ENCODE measurements around the gene GCSH.

GCSH gene

DNA sequence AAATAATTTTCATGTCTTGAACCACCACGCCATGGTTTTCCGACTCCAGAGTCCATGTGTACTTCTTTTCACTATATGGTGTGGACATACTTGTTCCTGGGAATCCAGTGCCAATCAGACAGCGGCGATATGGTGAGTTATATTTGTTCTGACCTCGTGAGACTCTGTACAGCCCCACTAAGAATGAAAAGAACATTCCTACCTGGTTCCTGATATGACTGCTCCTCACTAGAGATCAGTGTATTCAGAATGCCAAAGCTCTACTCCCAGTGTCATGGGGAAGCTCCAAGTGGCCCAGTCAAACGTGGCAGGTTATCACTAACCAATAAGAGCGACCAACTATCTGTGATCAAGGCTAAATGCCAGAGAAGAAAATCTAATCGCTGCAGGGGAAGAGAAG lies 25.2 kb downstream of the GCSH start:
- DNase-seq (ENCODE audit: low read depth), result no peak
- TF ChIP-seq, protein P1, sequence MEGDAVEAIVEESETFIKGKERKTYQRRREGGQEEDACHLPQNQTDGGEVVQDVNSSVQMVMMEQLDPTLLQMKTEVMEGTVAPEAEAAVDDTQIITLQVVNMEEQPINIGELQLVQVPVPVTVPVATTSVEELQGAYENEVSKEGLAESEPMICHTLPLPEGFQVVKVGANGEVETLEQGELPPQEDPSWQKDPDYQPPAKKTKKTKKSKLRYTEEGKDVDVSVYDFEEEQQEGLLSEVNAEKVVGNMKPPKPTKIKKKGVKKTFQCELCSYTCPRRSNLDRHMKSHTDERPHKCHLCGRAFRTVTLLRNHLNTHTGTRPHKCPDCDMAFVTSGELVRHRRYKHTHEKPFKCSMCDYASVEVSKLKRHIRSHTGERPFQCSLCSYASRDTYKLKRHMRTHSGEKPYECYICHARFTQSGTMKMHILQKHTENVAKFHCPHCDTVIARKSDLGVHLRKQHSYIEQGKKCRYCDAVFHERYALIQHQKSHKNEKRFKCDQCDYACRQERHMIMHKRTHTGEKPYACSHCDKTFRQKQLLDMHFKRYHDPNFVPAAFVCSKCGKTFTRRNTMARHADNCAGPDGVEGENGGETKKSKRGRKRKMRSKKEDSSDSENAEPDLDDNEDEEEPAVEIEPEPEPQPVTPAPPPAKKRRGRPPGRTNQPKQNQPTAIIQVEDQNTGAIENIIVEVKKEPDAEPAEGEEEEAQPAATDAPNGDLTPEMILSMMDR (conservative IDR thresholded peaks at IDR 0.05; ENCODE audit: control insufficient read depth, insufficient read depth, low read depth, low read length), result no peak
- H3K4me3 ChIP-seq (ENCODE audit: control insufficient read depth, low read depth, low read length), result no peak overlapping the region

- TF ChIP-seq, protein P1 (conservative IDR thresholded peaks at IDR 0.05; ENCODE audit: control insufficient read depth, insufficient read depth, low read depth, low read length), result no peak
- DNase-seq (ENCODE audit: low read depth), result no peak
- H3K4me3 ChIP-seq (ENCODE audit: control insufficient read depth, low read depth, low read length), result no peak overlapping the region
Measured at GRCh38 chr16:81069063-81069462, 27.1 kb downstream of the GCSH start.

GRCh38 chr16:81067166-81067565 lies 29.0 kb downstream of the GCSH start:
- DNase-seq (ENCODE audit: low read depth), result no peak
- TF ChIP-seq, protein P1 (conservative IDR thresholded peaks at IDR 0.05; ENCODE audit: control insufficient read depth, insufficient read depth, low read depth, low read length), result no peak
- H3K4me3 ChIP-seq (ENCODE audit: control insufficient read depth, low read depth, low read length), result no peak overlapping the region

GRCh38 chr16:81066681-81067080 lies 29.5 kb downstream of the GCSH start:
- H3K4me3 ChIP-seq (ENCODE audit: control insufficient read depth, low read depth, low read length), result no peak overlapping the region
- no peak for DNase-seq (ENCODE audit: low read depth)
- TF ChIP-seq, protein P1 (conservative IDR thresholded peaks at IDR 0.05; ENCODE audit: control insufficient read depth, insufficient read depth, low read depth, low read length), result no peak

DNA sequence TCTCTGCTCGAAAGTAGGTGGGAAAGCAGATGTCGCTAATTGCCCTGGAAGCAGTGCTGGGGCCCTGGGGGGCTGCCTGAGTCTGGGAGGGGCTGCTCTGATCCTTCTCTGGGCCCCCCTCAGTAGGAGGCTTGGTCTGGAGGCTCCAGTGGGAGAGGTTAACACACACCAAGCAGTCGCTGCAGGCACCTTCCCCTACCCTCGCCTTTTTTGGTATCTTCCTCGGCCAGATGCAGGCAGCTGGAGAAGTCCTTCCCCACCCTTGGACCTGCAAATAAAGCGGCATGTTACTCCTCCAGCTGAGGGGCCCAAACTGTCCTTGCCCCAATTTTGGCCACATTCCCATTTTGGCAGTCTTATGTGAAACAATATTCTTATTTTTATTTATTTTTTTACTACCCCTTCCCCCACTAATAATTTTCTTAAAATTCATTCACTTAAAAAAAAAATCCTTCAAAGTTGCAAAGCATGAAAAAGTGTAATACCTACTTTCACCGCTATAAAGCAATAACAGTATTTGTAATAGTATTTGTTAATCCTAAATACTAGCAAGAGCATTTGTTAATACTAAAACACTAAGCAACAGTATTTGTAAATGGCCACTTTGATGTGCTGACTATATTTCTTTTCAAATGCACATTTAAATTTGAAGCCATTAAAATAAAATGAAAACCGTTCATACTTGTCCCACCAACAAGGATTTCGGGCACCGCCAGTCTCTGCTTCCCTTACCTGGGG lies 34.2 kb downstream of the GCSH start:
- TF ChIP-seq, protein P1 (conservative IDR thresholded peaks at IDR 0.05; ENCODE audit: control insufficient read depth, insufficient read depth, low read depth, low read length), result no peak
- no peak overlapping the region for H3K4me3 ChIP-seq (ENCODE audit: control insufficient read depth, low read depth, low read length)
- no peak for DNase-seq (ENCODE audit: low read depth)

GRCh38 chr16:81061307-81061640 lies 34.9 kb downstream of the GCSH start:
- no peak overlapping the region for H3K4me3 ChIP-seq (ENCODE audit: control insufficient read depth, low read depth, low read length)
- TF ChIP-seq, protein P1 (conservative IDR thresholded peaks at IDR 0.05; ENCODE audit: control insufficient read depth, insufficient read depth, low read depth, low read length), result no peak
- DNase-seq (ENCODE audit: low read depth), result no peak
